WI38 (cell line): ENCODE results near the gene WDR27.

Experiments
- H3K4me3 ChIP-seq: 2 replicates; pipeline ENCODE4 v1.5.1; 2011; ENCODE audit warnings: low read depth, mild to moderate bottlenecking, control low read depth, low read length
- CTCF ChIP-seq: IDR thresholded peaks from 2 replicates; pipeline ENCODE4 v1.5.1; 2012; ENCODE audit warnings: low read depth, mild to moderate bottlenecking, control low read depth, low read length

WDR27 gene

GRCh38 chr6:169722362-169723199 lies 20.8 kb upstream of the WDR27 start:
- peak overlapping the region; percentile 73 for H3K4me3 ChIP-seq
- TF ChIP-seq CTCF = no peak

- H3K4me3 ChIP-seq = no peak overlapping the region
- no peak for TF ChIP-seq CTCF
Observed at GRCh38 chr6:169720207-169720855, 18.5 kb upstream of the WDR27 start.

DNA sequence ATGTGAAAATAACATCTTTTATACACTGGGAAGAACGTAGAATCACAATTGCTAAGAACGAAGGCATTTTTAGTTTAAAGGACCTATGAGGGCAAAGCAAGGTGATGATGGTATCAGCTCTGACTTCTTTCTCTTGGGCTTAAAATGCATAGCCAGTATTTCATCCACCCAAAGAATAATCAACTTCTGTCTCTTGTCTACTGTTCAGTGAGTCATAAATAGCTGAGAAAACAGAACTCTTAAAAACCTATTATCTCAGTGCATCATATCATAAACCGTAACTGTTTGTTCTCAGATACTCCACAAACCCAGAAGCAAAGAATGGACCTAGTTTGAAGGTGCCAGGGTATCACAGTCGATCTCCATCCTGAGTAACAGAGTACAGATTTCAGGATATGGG lies 17.3 kb upstream of the WDR27 start:
- no peak for TF ChIP-seq CTCF
- no peak overlapping the region for H3K4me3 ChIP-seq

GRCh38 chr6:169714595-169714994 lies 12.8 kb upstream of the WDR27 start:
- no peak overlapping the region for H3K4me3 ChIP-seq
- TF ChIP-seq CTCF = no peak

DNA sequence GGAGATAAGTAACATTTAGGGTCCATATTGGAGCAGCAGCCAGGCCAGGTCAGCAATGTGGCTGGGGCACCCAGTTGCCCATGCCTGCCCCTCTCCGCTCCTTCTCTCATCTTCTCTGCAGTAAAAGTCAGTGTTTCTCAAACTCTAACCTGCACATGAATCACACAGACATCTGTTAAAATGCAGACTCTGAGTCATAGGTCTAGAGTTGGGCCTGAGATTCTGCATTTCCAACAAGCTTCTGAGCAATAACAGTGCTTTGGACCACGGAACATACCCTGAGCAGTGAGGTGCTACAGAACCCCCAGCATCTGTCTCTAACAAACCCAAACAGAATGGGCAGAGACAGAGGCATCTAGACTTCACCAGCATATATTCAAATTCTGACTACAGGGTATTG lies 12.3 kb upstream of the WDR27 start:
- no peak overlapping the region for H3K4me3 ChIP-seq
- no peak for TF ChIP-seq CTCF

DNA sequence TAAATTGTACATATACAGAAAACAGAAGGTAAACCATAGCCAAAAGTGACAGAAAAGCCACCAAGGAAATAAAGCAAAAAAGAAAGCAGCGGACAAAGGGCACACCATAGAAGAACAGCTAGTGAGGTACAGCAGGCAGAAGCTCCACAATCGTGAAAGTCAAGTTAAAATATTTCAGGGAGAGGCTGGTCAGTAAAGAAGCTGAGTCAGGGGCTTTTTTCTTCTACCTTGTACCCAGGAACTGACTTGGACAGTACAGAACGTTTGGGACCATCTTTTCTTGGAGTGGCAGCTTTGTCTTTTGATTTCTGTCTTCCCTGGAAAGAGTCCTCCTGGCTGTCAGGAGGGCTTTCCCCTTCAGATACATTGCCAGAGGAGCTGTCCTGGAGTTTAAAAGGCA lies 8.2 kb upstream of the WDR27 start:
- no peak overlapping the region for H3K4me3 ChIP-seq
- no peak for TF ChIP-seq CTCF

- no peak for TF ChIP-seq CTCF
- no peak overlapping the region for H3K4me3 ChIP-seq
Observed at GRCh38 chr6:169709293-169709692, 7.5 kb upstream of the WDR27 start.
